ENCODE data around the gene SLC66A3. TPM values are rescaled to one million over a fixed set of nuclear protein-coding genes. Genes with fewer than 3 reads are reported as not detected.

Gene SLC66A3
- polyA plus RNA-seq, 1 experiment = 64.4 TPM

- Histone ChIP-seq H3K36me3 (ENCODE audit: control insufficient read depth, insufficient read depth, low read length) (peaks cover 1% of the 10 kb centered on the region; the same call in 1 of the 2 replicates), H3K4me3 (ENCODE audit: low read depth, low read length) (no peak overlapping the region), H3K27me3 (ENCODE audit: control insufficient read depth, insufficient read depth, low read length) (no peaks in the 10 kb centered on the region)
- CTCF ChIA-PET = no interaction called here
- no peak for DNase-seq (ENCODE audit: low read depth)
- TF ChIP-seq CTCF (IDR thresholded peaks at IDR 0.05; ENCODE audit: insufficient read depth, low read depth, low read length) = no peak
- POLR2A ChIA-PET = no interaction called here
These were observed 58.7 kb downstream of the SLC66A3 start for GRCh38 chr2:11213975-11214374.

GRCh38 chr2:11214770-11215169 is 59.5 kb downstream of the SLC66A3 start:
- CTCF ChIA-PET = no interaction called here

GRCh38 chr2:11215407-11215806 is 60.1 kb downstream of the SLC66A3 start:
- no peak overlapping the region for H3K4me3 ChIP-seq (ENCODE audit: low read depth, low read length)
- ChIA-PET POLR2A (no interaction called here), CTCF (interaction anchor here (1.0 to 1.6 kb wide), 2 partner anchors 159 to 196 kb away, joined by 3 to 6 read pairs; no protein-coding TSS in a partner anchor)
- no peak for DNase-seq (ENCODE audit: low read depth)
- peaks cover 2% of the 10 kb centered on the region for H3K36me3 ChIP-seq (ENCODE audit: control insufficient read depth, insufficient read depth, low read length)
- TF ChIP-seq CTCF (IDR thresholded peaks at IDR 0.05; ENCODE audit: insufficient read depth, low read depth, low read length) = no peak
- no peaks in the 10 kb centered on the region for H3K27me3 ChIP-seq (ENCODE audit: control insufficient read depth, insufficient read depth, low read length)

More at GRCh38 chr2:11214770-11215169, 59.5 kb downstream of the SLC66A3 start:
- H3K27me3 ChIP-seq (ENCODE audit: control insufficient read depth, insufficient read depth, low read length) = no peaks in the 10 kb centered on the region
- H3K36me3 ChIP-seq (ENCODE audit: control insufficient read depth, insufficient read depth, low read length) = peaks cover 3% of the 10 kb centered on the region
- no peak for DNase-seq (ENCODE audit: low read depth)
- H3K4me3 ChIP-seq (ENCODE audit: low read depth, low read length) = no peak overlapping the region
- POLR2A ChIA-PET = no interaction called here
- no peak for TF ChIP-seq CTCF (IDR thresholded peaks at IDR 0.05; ENCODE audit: insufficient read depth, low read depth, low read length)

GRCh38 chr2:11220445-11220844 is 65.2 kb downstream of the SLC66A3 start:
- Histone ChIP-seq H3K36me3 (ENCODE audit: control insufficient read depth, insufficient read depth, low read length) (peaks cover 5% of the 10 kb centered on the region), H3K27me3 (ENCODE audit: control insufficient read depth, insufficient read depth, low read length) (no peaks in the 10 kb centered on the region), H3K4me3 (ENCODE audit: low read depth, low read length) (no peak overlapping the region)
- CTCF ChIA-PET = no interaction called here
- DNase-seq (ENCODE audit: low read depth) = no peak
- no peak for TF ChIP-seq CTCF (IDR thresholded peaks at IDR 0.05; ENCODE audit: insufficient read depth, low read depth, low read length)
- POLR2A ChIA-PET = no interaction called here

GRCh38 chr2:11222845-11223244 is 67.6 kb downstream of the SLC66A3 start:
- no peak for DNase-seq (ENCODE audit: low read depth)
- no peak for TF ChIP-seq CTCF (IDR thresholded peaks at IDR 0.05; ENCODE audit: insufficient read depth, low read depth, low read length)
- ChIA-PET POLR2A (no interaction called here), CTCF (no interaction called here)
- peaks cover 7% of the 10 kb centered on the region for H3K36me3 ChIP-seq (ENCODE audit: control insufficient read depth, insufficient read depth, low read length)
- H3K27me3 ChIP-seq (ENCODE audit: control insufficient read depth, insufficient read depth, low read length) = no peaks in the 10 kb centered on the region
- H3K4me3 ChIP-seq (ENCODE audit: low read depth, low read length) = no peak overlapping the region
